Keratinocyte (primary cell): ENCODE measurements around the gene PPP1R3C. TPM values are rescaled to one million over a fixed set of nuclear protein-coding genes. Genes with fewer than 3 reads are reported as not detected.

ENCODE experiments used
- DNase-seq: peaks from one replicate; pipeline ENCODE4 v3.0.0-alpha.2; 2011; ENCODE audit warnings: low read depth, missing footprints, low spot score
- FAIRE-seq: peaks from 2 replicates; lab custom pipeline; 2011; peaks lifted over from hg19 to GRCh38; lab: Jason Lieb, UNC
- H2AFZ ChIP-seq: 2 replicates; pipeline ENCODE4 v1.6.0; 2012; ENCODE audit warnings: low read length, control low read depth, inconsistent platforms; ENCODE audit not compliant: control insufficient read depth
- H3K27ac ChIP-seq: 2 replicates; pipeline ENCODE4 v1.5.1; 2011; ENCODE audit warnings: low read length; ENCODE audit not compliant: control insufficient read depth, insufficient read depth
- H3K27me3 ChIP-seq: 3 replicates; pipeline ENCODE4 v1.6.0; 2011; ENCODE audit warnings: low read length; ENCODE audit not compliant: control insufficient read depth, insufficient read depth; ENCODE audit errors: extremely low read depth
- H3K36me3 ChIP-seq, 2 experiments: 2 replicates in 1 of 2; 3 replicates in 1 of 2; pipeline ENCODE4 v1.5.1; 2011; ENCODE audit warnings: low read length in 2 of 2, mild to moderate bottlenecking in 1 of 2; ENCODE audit not compliant: control insufficient read depth in 2 of 2, insufficient read depth in 2 of 2; ENCODE audit errors: extremely low read depth in 1 of 2
- H3K4me1 ChIP-seq: 3 replicates; pipeline ENCODE4 v1.5.1; 2011; ENCODE audit warnings: low read length; ENCODE audit not compliant: control insufficient read depth, insufficient read depth; ENCODE audit errors: extremely low read depth
- H3K4me2 ChIP-seq: 3 replicates; pipeline ENCODE4 v1.6.0; 2011; ENCODE audit warnings: low read depth, low read length; ENCODE audit not compliant: control insufficient read depth, insufficient read depth; ENCODE audit errors: extremely low read depth
- H3K4me3 ChIP-seq, 3 experiments: fragments of 200-600 bp in 1 of 3; sonication (generic) in 1 of 3; 2 replicates in 2 of 3; 3 replicates in 1 of 3; pipeline ENCODE4 v1.5.1; 2011 to 2016; ENCODE audit warnings: low read length in 3 of 3, mild to moderate bottlenecking in 3 of 3, control low read depth in 2 of 3, inconsistent platforms in 1 of 3, low read depth in 1 of 3, mixed read lengths in 1 of 3, mixed run types in 1 of 3, moderate library complexity in 1 of 3; ENCODE audit not compliant: control insufficient read depth in 2 of 3, insufficient read depth in 2 of 3; ENCODE audit errors: extremely low read depth in 1 of 3
- H3K79me2 ChIP-seq: 2 replicates; pipeline ENCODE4 v1.6.0; 2012; ENCODE audit warnings: low read length; ENCODE audit not compliant: control insufficient read depth, insufficient read depth
- H3K9ac ChIP-seq: 3 replicates; pipeline ENCODE4 v1.6.0; 2011; ENCODE audit warnings: low read length; ENCODE audit not compliant: control insufficient read depth, insufficient read depth; ENCODE audit errors: extremely low read depth
- H3K9me1 ChIP-seq: 3 replicates; pipeline ENCODE4 v1.6.0; 2011; ENCODE audit warnings: low read length; ENCODE audit not compliant: control insufficient read depth, insufficient read depth; ENCODE audit errors: extremely low read depth
- H3K9me3 ChIP-seq: 2 replicates; pipeline ENCODE4 v1.5.1; 2012; ENCODE audit warnings: low read depth, low read length; ENCODE audit not compliant: control insufficient read depth
- H4K20me1 ChIP-seq: 3 replicates; pipeline ENCODE4 v1.6.0; 2011; ENCODE audit warnings: low read length; ENCODE audit not compliant: control insufficient read depth, insufficient read depth; ENCODE audit errors: extremely low read depth
- CTCF ChIP-seq, 3 experiments: IDR thresholded peaks in 1 of 3; conservative IDR thresholded peaks in 1 of 3; optimal IDR thresholded peaks in 1 of 3; 2 replicates in 2 of 3; 3 replicates in 1 of 3; pipeline versions ENCODE3 to v1.5.1; 2011; ENCODE audit warnings: low read length in 3 of 3, mild to moderate bottlenecking in 3 of 3, moderate library complexity in 2 of 3, control low read depth in 1 of 3, inconsistent platforms in 1 of 3; ENCODE audit not compliant: insufficient read depth in 2 of 3; ENCODE audit errors: extremely low read depth in 1 of 3
- EZH2 ChIP-seq: IDR thresholded peaks from one replicate; pipeline ENCODE4 v1.6.1; 2012; ENCODE audit warnings: inconsistent platforms, mild to moderate bottlenecking, low read length, moderate library complexity
- dilution Hi-C: fragments of 300-500 bp; cut with MboI; formaldehyde crosslinking; loops from one replicate; pipeline ENCODE4 v1.7.0; 2020; ENCODE audit warnings: low sequenced_read_pairs; ENCODE audit not compliant: extremely low pct_ligation_motif_present
- polyA plus RNA-seq, 5 experiments: library from polyadenylated mRNA; depleted of rRNA in 3 of 5; stranded (reverse) in 3 of 5; stranded (forward) in 1 of 5; unstranded in 1 of 5; fragments of >200 nt; gene quantifications; 1 replicate in 1 of 5; 2 replicates in 3 of 5; 3 replicates in 1 of 5; pipeline versions ENCODE4 v1.2.1 to v1.2.3, GENCODE V29; 2011 to 2012; ENCODE audit warnings: missing spikeins in 2 of 5, low read depth in 1 of 5, low replicate concordance in 1 of 5

PPP1R3C gene
- polyA plus RNA-seq, 1 donor (not counting 4 experiments of a cell fraction or from before 2014, with no cell fraction given): 7.3 TPM

GRCh38 chr10:91604553-91605534, 28.0 kb downstream of the PPP1R3C start:
- H3K4me3 ChIP-seq: no peak overlapping the region
- DNase-seq: no peak

GRCh38 chr10:91603931-91604331, 28.9 kb downstream of the PPP1R3C start:
- no peak for FAIRE-seq
- no peak overlapping the region for H3K27ac ChIP-seq
- no peaks in the 10 kb centered on the region for H3K36me3 ChIP-seq
- H3K4me2 ChIP-seq: no peak overlapping the region
- no peak overlapping the region for H2AFZ ChIP-seq
- H3K79me2 ChIP-seq: no peaks in the 10 kb centered on the region
- TF ChIP-seq CTCF (optimal IDR thresholded peaks at IDR 0.05 in 1 of 3, IDR thresholded peaks at IDR 0.05 in 1 of 3, conservative IDR thresholded peaks at IDR 0.05 in 1 of 3; ENCODE audit: extremely low read depth in 1 of 3, insufficient read depth in 2 of 3, low read length in 3 of 3): no peak
- TF ChIP-seq EZH2: no peak
- H3K27me3 ChIP-seq: no peaks in the 10 kb centered on the region
- H3K4me3 ChIP-seq: no peak overlapping the region
- H3K4me1 ChIP-seq: peaks cover 28% of the 10 kb centered on the region
- no peaks in the 10 kb centered on the region for H3K9me1 ChIP-seq
- dilution Hi-C loops: no loop called here
- H4K20me1 ChIP-seq: no peaks in the 10 kb centered on the region
- DNase-seq: no peak
- no peak overlapping the region for H3K9ac ChIP-seq
- peaks cover 4% of the 10 kb centered on the region for H3K9me3 ChIP-seq

More at GRCh38 chr10:91604553-91605534, 28.0 kb downstream of the PPP1R3C start:
- Histone ChIP-seq H3K4me1 (peaks cover 29% of the 10 kb centered on the region), H3K27ac (no peak overlapping the region), H3K9me3 (peaks cover 4% of the 10 kb centered on the region), H2AFZ (no peak overlapping the region), H3K36me3 (no peaks in the 10 kb centered on the region), H3K79me2 (no peaks in the 10 kb centered on the region), H3K9ac (no peak overlapping the region), H3K9me1 (no peaks in the 10 kb centered on the region), H3K27me3 (no peaks in the 10 kb centered on the region), H3K4me2 (no peak overlapping the region), H4K20me1 (no peaks in the 10 kb centered on the region)
- peak; percentile 60 for FAIRE-seq
- dilution Hi-C loops: no loop called here
- TF ChIP-seq EZH2: no peak
- peak in 2 of 3 experiments; percentile 7 to 16 for TF ChIP-seq CTCF (optimal IDR thresholded peaks at IDR 0.05 in 1 of 3, IDR thresholded peaks at IDR 0.05 in 1 of 3, conservative IDR thresholded peaks at IDR 0.05 in 1 of 3; ENCODE audit: extremely low read depth in 1 of 3, insufficient read depth in 2 of 3, low read length in 3 of 3)
